ENCODE measurements around the gene DNAH14. TPM values are rescaled to one million over a fixed set of nuclear protein-coding genes. Genes with fewer than 3 reads are reported as not detected.

Gene DNAH14
- total and polyA plus RNA-seq, 2 experiments from 2014 or later = 55.3 to 80.2 TPM

DNA sequence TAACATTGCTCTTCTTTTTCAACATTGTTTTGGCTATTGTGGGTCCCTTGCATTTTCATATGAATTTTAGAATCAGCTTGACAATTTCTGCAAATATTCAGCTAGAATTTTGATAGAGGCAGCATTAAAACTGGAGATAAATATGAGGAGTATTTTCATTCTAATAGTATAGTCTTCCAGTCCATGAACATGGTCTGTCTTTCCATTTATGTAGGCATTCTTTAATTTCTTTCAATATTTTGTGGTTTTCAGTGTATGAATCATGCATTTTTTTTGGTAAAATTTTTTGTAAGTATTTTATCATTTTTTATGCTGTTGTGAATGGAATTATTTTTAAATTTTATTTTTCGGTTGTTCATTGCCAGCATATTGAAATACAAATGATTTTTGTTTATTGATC, 97.2 kb downstream of the DNAH14 start:
- no peaks in the 10 kb centered on the region for H3F3A ChIP-seq (replicated peaks; ENCODE audit: low read depth)
- H3K27me3 ChIP-seq (ENCODE audit: insufficient read depth) = no peaks in the 10 kb centered on the region
- no peak overlapping the region for H3K4me3 ChIP-seq
- no peaks in the 10 kb centered on the region for H3K79me2 ChIP-seq (replicated peaks; ENCODE audit: insufficient read depth)
- no peak for ATAC-seq
- H3K27ac Mint-ChIP-seq = no peak overlapping the region
- TF ChIP-seq EZH2phosphoT487 (IDR thresholded peaks at IDR 0.05; ENCODE audit: unreplicated experiment) (no peak), CREB1 (CRISPR knock-in tag; IDR thresholded peaks at IDR 0.05; ENCODE audit: low read depth) (no peak), ZNF331 (CRISPR knock-in tag; IDR thresholded peaks at IDR 0.05; ENCODE audit: low read depth) (no peak), POLR2AphosphoS5 (IDR thresholded peaks at IDR 0.05; ENCODE audit: low read depth) (no peak), JUNB (IDR thresholded peaks at IDR 0.05; ENCODE audit: unreplicated experiment) (no peak), STAT1 (IDR thresholded peaks at IDR 0.05; ENCODE audit: unreplicated experiment) (no peak), ZNF114 (CRISPR knock-in tag; IDR thresholded peaks at IDR 0.05) (no peak), NANOG (IDR thresholded peaks at IDR 0.05; ENCODE audit: borderline replicate concordance) (no peak), EZH2 (IDR thresholded peaks at IDR 0.05; ENCODE audit: low read depth, unreplicated experiment) (no peak)
- TF ChIP-seq, protein P1, sequence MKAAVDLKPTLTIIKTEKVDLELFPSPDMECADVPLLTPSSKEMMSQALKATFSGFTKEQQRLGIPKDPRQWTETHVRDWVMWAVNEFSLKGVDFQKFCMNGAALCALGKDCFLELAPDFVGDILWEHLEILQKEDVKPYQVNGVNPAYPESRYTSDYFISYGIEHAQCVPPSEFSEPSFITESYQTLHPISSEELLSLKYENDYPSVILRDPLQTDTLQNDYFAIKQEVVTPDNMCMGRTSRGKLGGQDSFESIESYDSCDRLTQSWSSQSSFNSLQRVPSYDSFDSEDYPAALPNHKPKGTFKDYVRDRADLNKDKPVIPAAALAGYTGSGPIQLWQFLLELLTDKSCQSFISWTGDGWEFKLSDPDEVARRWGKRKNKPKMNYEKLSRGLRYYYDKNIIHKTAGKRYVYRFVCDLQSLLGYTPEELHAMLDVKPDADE (IDR thresholded peaks at IDR 0.05) = no peak
- TF ChIP-seq, protein P2, sequence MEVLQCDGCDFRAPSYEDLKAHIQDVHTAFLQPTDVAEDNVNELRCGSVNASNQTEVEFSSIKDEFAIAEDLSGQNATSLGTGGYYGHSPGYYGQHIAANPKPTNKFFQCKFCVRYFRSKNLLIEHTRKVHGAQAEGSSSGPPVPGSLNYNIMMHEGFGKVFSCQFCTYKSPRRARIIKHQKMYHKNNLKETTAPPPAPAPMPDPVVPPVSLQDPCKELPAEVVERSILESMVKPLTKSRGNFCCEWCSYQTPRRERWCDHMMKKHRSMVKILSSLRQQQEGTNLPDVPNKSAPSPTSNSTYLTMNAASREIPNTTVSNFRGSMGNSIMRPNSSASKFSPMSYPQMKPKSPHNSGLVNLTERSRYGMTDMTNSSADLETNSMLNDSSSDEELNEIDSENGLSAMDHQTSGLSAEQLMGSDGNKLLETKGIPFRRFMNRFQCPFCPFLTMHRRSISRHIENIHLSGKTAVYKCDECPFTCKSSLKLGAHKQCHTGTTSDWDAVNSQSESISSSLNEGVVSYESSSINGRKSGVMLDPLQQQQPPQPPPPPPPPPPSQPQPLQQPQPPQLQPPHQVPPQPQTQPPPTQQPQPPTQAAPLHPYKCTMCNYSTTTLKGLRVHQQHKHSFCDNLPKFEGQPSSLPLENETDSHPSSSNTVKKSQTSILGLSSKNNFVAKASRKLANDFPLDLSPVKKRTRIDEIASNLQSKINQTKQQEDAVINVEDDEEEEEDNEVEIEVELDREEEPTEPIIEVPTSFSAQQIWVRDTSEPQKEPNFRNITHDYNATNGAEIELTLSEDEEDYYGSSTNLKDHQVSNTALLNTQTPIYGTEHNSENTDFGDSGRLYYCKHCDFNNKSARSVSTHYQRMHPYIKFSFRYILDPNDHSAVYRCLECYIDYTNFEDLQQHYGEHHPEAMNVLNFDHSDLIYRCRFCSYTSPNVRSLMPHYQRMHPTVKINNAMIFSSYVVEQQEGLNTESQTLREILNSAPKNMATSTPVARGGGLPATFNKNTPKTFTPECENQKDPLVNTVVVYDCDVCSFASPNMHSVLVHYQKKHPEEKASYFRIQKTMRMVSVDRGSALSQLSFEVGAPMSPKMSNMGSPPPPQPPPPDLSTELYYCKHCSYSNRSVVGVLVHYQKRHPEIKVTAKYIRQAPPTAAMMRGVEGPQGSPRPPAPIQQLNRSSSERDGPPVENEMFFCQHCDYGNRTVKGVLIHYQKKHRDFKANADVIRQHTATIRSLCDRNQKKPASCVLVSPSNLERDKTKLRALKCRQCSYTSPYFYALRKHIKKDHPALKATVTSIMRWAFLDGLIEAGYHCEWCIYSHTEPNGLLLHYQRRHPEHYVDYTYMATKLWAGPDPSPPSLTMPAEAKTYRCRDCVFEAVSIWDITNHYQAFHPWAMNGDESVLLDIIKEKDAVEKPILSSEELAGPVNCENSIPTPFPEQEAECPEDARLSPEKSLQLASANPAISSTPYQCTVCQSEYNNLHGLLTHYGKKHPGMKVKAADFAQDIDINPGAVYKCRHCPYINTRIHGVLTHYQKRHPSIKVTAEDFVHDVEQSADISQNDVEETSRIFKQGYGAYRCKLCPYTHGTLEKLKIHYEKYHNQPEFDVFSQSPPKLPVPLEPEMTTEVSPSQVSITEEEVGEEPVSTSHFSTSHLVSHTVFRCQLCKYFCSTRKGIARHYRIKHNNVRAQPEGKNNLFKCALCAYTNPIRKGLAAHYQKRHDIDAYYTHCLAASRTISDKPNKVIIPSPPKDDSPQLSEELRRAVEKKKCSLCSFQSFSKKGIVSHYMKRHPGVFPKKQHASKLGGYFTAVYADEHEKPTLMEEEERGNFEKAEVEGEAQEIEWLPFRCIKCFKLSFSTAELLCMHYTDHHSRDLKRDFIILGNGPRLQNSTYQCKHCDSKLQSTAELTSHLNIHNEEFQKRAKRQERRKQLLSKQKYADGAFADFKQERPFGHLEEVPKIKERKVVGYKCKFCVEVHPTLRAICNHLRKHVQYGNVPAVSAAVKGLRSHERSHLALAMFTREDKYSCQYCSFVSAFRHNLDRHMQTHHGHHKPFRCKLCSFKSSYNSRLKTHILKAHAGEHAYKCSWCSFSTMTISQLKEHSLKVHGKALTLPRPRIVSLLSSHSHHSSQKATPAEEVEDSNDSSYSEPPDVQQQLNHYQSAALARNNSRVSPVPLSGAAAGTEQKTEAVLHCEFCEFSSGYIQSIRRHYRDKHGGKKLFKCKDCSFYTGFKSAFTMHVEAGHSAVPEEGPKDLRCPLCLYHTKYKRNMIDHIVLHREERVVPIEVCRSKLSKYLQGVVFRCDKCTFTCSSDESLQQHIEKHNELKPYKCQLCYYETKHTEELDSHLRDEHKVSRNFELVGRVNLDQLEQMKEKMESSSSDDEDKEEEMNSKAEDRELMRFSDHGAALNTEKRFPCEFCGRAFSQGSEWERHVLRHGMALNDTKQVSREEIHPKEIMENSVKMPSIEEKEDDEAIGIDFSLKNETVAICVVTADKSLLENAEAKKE (CRISPR knock-in tag; IDR thresholded peaks at IDR 0.05) = no peak
- TF ChIP-seq, protein P3, sequence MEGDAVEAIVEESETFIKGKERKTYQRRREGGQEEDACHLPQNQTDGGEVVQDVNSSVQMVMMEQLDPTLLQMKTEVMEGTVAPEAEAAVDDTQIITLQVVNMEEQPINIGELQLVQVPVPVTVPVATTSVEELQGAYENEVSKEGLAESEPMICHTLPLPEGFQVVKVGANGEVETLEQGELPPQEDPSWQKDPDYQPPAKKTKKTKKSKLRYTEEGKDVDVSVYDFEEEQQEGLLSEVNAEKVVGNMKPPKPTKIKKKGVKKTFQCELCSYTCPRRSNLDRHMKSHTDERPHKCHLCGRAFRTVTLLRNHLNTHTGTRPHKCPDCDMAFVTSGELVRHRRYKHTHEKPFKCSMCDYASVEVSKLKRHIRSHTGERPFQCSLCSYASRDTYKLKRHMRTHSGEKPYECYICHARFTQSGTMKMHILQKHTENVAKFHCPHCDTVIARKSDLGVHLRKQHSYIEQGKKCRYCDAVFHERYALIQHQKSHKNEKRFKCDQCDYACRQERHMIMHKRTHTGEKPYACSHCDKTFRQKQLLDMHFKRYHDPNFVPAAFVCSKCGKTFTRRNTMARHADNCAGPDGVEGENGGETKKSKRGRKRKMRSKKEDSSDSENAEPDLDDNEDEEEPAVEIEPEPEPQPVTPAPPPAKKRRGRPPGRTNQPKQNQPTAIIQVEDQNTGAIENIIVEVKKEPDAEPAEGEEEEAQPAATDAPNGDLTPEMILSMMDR (conservative IDR thresholded peaks at IDR 0.05; ENCODE audit: low read depth in 2 of 2) = no peak
- TF ChIP-seq, protein P4, sequence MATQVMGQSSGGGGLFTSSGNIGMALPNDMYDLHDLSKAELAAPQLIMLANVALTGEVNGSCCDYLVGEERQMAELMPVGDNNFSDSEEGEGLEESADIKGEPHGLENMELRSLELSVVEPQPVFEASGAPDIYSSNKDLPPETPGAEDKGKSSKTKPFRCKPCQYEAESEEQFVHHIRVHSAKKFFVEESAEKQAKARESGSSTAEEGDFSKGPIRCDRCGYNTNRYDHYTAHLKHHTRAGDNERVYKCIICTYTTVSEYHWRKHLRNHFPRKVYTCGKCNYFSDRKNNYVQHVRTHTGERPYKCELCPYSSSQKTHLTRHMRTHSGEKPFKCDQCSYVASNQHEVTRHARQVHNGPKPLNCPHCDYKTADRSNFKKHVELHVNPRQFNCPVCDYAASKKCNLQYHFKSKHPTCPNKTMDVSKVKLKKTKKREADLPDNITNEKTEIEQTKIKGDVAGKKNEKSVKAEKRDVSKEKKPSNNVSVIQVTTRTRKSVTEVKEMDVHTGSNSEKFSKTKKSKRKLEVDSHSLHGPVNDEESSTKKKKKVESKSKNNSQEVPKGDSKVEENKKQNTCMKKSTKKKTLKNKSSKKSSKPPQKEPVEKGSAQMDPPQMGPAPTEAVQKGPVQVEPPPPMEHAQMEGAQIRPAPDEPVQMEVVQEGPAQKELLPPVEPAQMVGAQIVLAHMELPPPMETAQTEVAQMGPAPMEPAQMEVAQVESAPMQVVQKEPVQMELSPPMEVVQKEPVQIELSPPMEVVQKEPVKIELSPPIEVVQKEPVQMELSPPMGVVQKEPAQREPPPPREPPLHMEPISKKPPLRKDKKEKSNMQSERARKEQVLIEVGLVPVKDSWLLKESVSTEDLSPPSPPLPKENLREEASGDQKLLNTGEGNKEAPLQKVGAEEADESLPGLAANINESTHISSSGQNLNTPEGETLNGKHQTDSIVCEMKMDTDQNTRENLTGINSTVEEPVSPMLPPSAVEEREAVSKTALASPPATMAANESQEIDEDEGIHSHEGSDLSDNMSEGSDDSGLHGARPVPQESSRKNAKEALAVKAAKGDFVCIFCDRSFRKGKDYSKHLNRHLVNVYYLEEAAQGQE (IDR thresholded peaks at IDR 0.05; ENCODE audit: unreplicated experiment) = no peak
- H3K4me1 Mint-ChIP-seq = no peaks in the 10 kb centered on the region
- H3K36me3 ChIP-seq (ENCODE audit: insufficient read depth) = no peaks in the 10 kb centered on the region
- H3K9me3 Mint-ChIP-seq = no peaks in the 10 kb centered on the region; the same call in 2 of the 3 replicates
- H3K4me1 ChIP-seq (ENCODE audit: insufficient read depth) = no peaks in the 10 kb centered on the region
- no peak overlapping the region for H2AFZ ChIP-seq
- no peaks in the 10 kb centered on the region for H3K9me2 ChIP-seq (ENCODE audit: insufficient read depth)
- peaks cover 12% of the 10 kb centered on the region; the same call in 2 of the 3 replicates for H3K36me3 Mint-ChIP-seq (ENCODE audit: low read depth)
- H3K4me2 ChIP-seq = no peak overlapping the region
- H3K27me3 Mint-ChIP-seq (ENCODE audit: insufficient read depth, low read depth, poor library complexity) = peaks cover 2% of the 10 kb centered on the region
- no peak overlapping the region for H3K4me3 Mint-ChIP-seq
- no peaks in the 10 kb centered on the region for H4K20me1 ChIP-seq (replicated peaks; ENCODE audit: insufficient read depth)
- no peak for DNase-seq (ENCODE audit: low spot score)
- no peak overlapping the region for H3K27ac ChIP-seq (ENCODE audit: low read depth)

Measured in GM23338 (cell line).